LNCaP clone FGC (cell line): ENCODE measurements around the gene DGKD.

Experiments
- DNase-seq: peaks from one replicate; pipeline ENCODE4 v3.0.0-alpha.2; 2011; ENCODE audit warnings: low read depth
- H3K4me3 ChIP-seq: 2 replicates; pipeline ENCODE4 v1.5.1; 2011; ENCODE audit warnings: mild to moderate bottlenecking, low read depth, low read length, control low read depth
- CTCF ChIP-seq: IDR thresholded peaks from 2 replicates; pipeline ENCODE4 v1.5.1; 2012; ENCODE audit warnings: mild to moderate bottlenecking; ENCODE audit not compliant: control insufficient read depth, insufficient read depth; ENCODE audit errors: extremely low read depth

DGKD gene

GRCh38 chr2:233463586-233463985 lies 109.3 kb downstream of the DGKD start:
- TF ChIP-seq CTCF, result no peak
- no peak for DNase-seq
- no peak overlapping the region for H3K4me3 ChIP-seq

GRCh38 chr2:233464056-233464455 lies 109.8 kb downstream of the DGKD start:
- TF ChIP-seq CTCF, result no peak
- H3K4me3 ChIP-seq, result no peak overlapping the region
- no peak for DNase-seq

GRCh38 chr2:233464531-233465240 lies 110.4 kb downstream of the DGKD start:
- TF ChIP-seq CTCF, result no peak
- no peak for DNase-seq
- H3K4me3 ChIP-seq, result no peak overlapping the region

- no peak for TF ChIP-seq CTCF
- no peak overlapping the region for H3K4me3 ChIP-seq
These were observed 112.8 kb downstream of the DGKD start for GRCh38 chr2:233466991-233467603.

GRCh38 chr2:233468047-233468740 lies 113.9 kb downstream of the DGKD start:
- TF ChIP-seq CTCF, result no peak

More at GRCh38 chr2:233466991-233467603, 112.8 kb downstream of the DGKD start:
- DNase-seq, result no peak

GRCh38 chr2:233468741-233469110 lies 114.4 kb downstream of the DGKD start:
- no peak for TF ChIP-seq CTCF

More at GRCh38 chr2:233468047-233468740, 113.9 kb downstream of the DGKD start:
- H3K4me3 ChIP-seq, result no peak overlapping the region
- DNase-seq, result no peak

More at GRCh38 chr2:233468741-233469110, 114.4 kb downstream of the DGKD start:
- H3K4me3 ChIP-seq, result no peak overlapping the region
- DNase-seq, result no peak
